ENCODE data around the gene PCDHGB5. TPM values are rescaled to one million over a fixed set of nuclear protein-coding genes. Genes with fewer than 3 reads are reported as not detected.
"Not testable (repeated sequence)": the region's sequence is repeated elsewhere in the genome, so short reads cannot be mapped to it uniquely, and the experiment has no call there.

Gene PCDHGB5
- polyA plus RNA-seq (2011; rRNA removed) = 12.5 TPM in 2 replicates
- polyA minus RNA-seq (2011; rRNA and poly(A)+ RNA removed) = 15.9 and 16.6 TPM in 2 replicates

GRCh38 chr5:141397756-141398551 lies at the start of gene PCDHGB5:
TSS of gene PCDHGB5 (plus strand) at chr5:141397947. CDS start at chr5:141398128, 181 bp downstream.
- H3K27ac ChIP-seq (ENCODE audit: low read depth, low read length) = not testable (repeated sequence)

GRCh38 chr5:141349917-141350619 lies 47.7 kb upstream of the PCDHGB5 start, which contains the start of gene PCDHGB1:
TSS of gene PCDHGB1 (plus strand) at chr5:141350099. CDS start at chr5:141350261, 162 bp downstream.
- H3K9me3 ChIP-seq (ENCODE audit: control insufficient read depth, insufficient read depth, low read length) = peaks cover 43% of the 10 kb centered on the region
- POLR2A ChIA-PET = interaction anchor here (0.6 kb wide), 1 partner anchor 33 kb away, joined by 3 read pairs; no protein-coding TSS in a partner anchor
- CTCF ChIA-PET = interaction anchor here (0.9 to 5.8 kb wide), 13 partner anchors 12 to 217 kb away, joined by 3 to 46 read pairs (median 7); partner anchors contain the start of genes PCDHGA1, PCDHGA10, PCDHGA2 and PCDHGA7

More at GRCh38 chr5:141397756-141398551, at the start of gene PCDHGB5:
- POLR2A ChIA-PET; H3K27me3 ChIP-seq (ENCODE audit: control insufficient read depth, insufficient read depth, low read length); DNase-seq (ENCODE audit: low read depth, low spot score): not testable (repeated sequence)
- Histone ChIP-seq H3K4me3 (ENCODE audit: low read depth, low read length) (peak within 1 kb of the TSS; percentile 41), H3K9me3 (ENCODE audit: control insufficient read depth, insufficient read depth, low read length) (peaks cover 61% of the 10 kb centered on the region)
- TF ChIP-seq CTCF (IDR thresholded peaks at IDR 0.05; ENCODE audit: low read depth, low read length) = peak; percentile 50
- CTCF ChIA-PET = interaction anchor here (1.0 to 4.3 kb wide), 9 partner anchors 20 to 168 kb away, joined by 3 to 40 read pairs (median 4); partner anchors contain the start of genes PCDHGA1, PCDHGA12, PCDHGA2 and PCDHGB3

GRCh38 chr5:141351591-141351990 lies 46.2 kb upstream of the PCDHGB5 start:
- POLR2A ChIA-PET = no interaction called here
- peaks cover 44% of the 10 kb centered on the region for H3K9me3 ChIP-seq (ENCODE audit: control insufficient read depth, insufficient read depth, low read length)
- peaks cover 2% of the 10 kb centered on the region for H3K27me3 ChIP-seq (ENCODE audit: control insufficient read depth, insufficient read depth, low read length)
- TF ChIP-seq CTCF (IDR thresholded peaks at IDR 0.05; ENCODE audit: low read depth, low read length) = no peak
- DNase-seq (ENCODE audit: low read depth, low spot score) = no peak
- CTCF ChIA-PET = interaction anchor here (0.6 to 5.8 kb wide), 6 partner anchors 17 to 212 kb away, joined by 3 to 46 read pairs (median 14); partner anchors contain the start of genes PCDHGA1, PCDHGB3 and TAF7
- H3K27ac ChIP-seq (ENCODE audit: low read depth, low read length) = no peak overlapping the region
- no peak overlapping the region for H3K4me3 ChIP-seq (ENCODE audit: low read depth, low read length)

More at GRCh38 chr5:141349917-141350619, 47.7 kb upstream of the PCDHGB5 start, which contains the start of gene PCDHGB1:
- Histone ChIP-seq H3K4me3 (ENCODE audit: low read depth, low read length) (peak within 1 kb of the TSS; percentile 46), H3K27me3 (ENCODE audit: control insufficient read depth, insufficient read depth, low read length) (peaks cover 2% of the 10 kb centered on the region), H3K27ac (ENCODE audit: low read depth, low read length) (no peak within 1 kb of the TSS)
- peak; percentile 54 for TF ChIP-seq CTCF (IDR thresholded peaks at IDR 0.05; ENCODE audit: low read depth, low read length)
- no peak for DNase-seq (ENCODE audit: low read depth, low spot score)

- no peak for DNase-seq (ENCODE audit: low read depth, low spot score)
- Histone ChIP-seq H3K27me3 (ENCODE audit: control insufficient read depth, insufficient read depth, low read length) (peaks cover 2% of the 10 kb centered on the region), H3K27ac (ENCODE audit: low read depth, low read length) (peak within 1 kb of the TSS; percentile 33), H3K4me3 (ENCODE audit: low read depth, low read length) (peak within 1 kb of the TSS; percentile 51), H3K9me3 (ENCODE audit: control insufficient read depth, insufficient read depth, low read length) (peaks cover 56% of the 10 kb centered on the region)
- ChIA-PET POLR2A (interaction anchor here (1.0 kb wide), 1 partner anchor 209 kb away, joined by 3 read pairs; no protein-coding TSS in a partner anchor), CTCF (interaction anchor here (1.1 to 2.7 kb wide), 9 partner anchors 16 to 212 kb away, joined by 3 to 35 read pairs (median 6); partner anchors contain the start of genes PCDHGA10, PCDHGA2, PCDHGB7 and TAF7)
- TF ChIP-seq CTCF (IDR thresholded peaks at IDR 0.05; ENCODE audit: low read depth, low read length) = peak; percentile 54
These were observed 42.8 kb upstream of the PCDHGB5 start, which contains the start of gene PCDHGA4 for GRCh38 chr5:141354900-141355469. TSS of gene PCDHGA4 (plus strand) at chr5:141355021. CDS start at chr5:141355108, 87 bp downstream.
